GM12875 (cell line): ENCODE data around the gene NDUFA3.

Experiments
- H3K4me3 ChIP-seq: one replicate; pipeline ENCODE4 v1.5.1; 2011; ENCODE audit warnings: low read depth, low read length, control low read depth
- TF ChIP-seq, protein P1 (sequence below): IDR thresholded peaks from 2 replicates; pipeline ENCODE4 v1.5.1; 2011; ENCODE audit warnings: low read depth, mild to moderate bottlenecking, control low read depth, inconsistent platforms, low read length, moderate library complexity, borderline replicate concordance; ENCODE audit not compliant: insufficient read depth

Gene NDUFA3

DNA sequence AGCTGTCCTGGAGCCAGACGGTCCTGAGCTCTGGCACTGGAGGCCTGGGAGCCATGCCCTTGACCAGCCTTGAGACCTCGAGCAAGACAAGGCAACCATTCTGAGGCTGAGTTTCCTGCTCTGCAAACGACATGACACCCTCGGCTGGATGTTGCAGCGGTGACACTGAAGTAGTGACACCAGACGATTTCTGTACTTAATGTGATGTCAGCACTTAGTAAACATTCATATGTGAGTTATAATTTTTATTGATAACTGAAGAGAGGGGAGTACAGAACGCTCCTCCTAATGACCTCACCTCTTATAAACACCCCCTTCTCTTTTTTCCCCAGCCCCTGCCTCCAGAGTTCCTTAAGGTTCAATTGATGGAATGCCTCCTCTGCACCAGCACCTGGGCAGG is 5.8 kb downstream of the NDUFA3 start:
- H3K4me3 ChIP-seq = no peak overlapping the region
- TF ChIP-seq, protein P1, sequence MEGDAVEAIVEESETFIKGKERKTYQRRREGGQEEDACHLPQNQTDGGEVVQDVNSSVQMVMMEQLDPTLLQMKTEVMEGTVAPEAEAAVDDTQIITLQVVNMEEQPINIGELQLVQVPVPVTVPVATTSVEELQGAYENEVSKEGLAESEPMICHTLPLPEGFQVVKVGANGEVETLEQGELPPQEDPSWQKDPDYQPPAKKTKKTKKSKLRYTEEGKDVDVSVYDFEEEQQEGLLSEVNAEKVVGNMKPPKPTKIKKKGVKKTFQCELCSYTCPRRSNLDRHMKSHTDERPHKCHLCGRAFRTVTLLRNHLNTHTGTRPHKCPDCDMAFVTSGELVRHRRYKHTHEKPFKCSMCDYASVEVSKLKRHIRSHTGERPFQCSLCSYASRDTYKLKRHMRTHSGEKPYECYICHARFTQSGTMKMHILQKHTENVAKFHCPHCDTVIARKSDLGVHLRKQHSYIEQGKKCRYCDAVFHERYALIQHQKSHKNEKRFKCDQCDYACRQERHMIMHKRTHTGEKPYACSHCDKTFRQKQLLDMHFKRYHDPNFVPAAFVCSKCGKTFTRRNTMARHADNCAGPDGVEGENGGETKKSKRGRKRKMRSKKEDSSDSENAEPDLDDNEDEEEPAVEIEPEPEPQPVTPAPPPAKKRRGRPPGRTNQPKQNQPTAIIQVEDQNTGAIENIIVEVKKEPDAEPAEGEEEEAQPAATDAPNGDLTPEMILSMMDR = no peak

DNA sequence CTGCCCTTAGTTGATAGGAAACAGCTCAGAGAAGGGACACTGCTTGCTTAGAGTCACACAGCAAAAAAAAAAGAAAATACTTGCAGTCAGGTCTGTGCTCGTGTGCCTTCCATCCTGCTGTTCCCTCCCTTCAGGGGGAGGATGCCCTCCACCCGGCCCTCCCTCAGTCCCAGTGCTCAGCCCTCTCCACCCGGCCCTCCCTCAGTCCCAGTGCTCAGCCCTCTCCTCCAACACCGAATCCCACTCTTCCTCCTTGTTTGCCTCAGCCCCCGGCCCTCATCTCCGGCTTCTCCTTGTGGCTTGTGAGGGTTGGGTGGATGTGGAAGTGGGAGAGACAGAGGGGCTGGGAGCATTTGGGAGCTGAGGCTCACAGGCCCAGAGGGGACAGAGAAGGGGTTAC is 7.0 kb downstream of the NDUFA3 start:
- TF ChIP-seq, protein P1 = no peak
- H3K4me3 ChIP-seq = no peak overlapping the region

DNA sequence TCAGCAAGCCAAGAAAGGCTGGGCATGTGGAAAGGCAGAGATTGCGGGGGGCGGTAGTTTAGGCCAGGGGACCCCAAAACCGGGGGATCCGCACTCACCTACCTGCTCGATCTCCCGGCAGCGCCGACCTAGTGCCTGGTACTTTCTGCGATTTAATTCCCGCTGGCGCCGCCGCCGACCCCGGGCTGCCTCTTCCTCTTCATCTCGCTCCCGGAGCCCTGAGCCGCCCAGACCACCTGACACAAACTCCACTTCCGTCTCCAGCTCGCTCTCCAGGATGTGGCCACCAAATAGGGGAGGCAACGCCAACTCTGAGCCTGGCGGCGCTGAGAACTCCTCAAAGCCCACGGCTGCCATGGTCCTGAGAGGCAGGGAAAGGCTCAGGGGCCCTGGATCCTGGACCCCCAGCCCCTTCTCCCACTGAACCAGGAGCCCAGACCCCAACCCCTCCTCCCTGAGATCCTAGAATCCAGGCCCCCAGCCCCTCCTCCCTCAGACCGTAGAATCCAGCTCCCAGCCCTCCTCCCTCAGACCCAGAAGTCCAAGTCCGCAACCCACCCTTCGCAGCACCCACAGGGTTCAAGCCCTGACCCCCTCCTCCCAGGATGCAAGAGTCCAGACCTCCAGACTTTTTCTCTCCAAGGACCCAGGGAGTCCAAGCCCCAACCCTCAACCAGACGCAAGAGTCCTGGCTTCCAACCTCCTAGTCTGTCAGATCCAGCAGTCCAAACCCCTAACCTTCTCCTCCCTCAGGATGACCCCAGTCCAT is 11.9 kb downstream of the NDUFA3 start:
- peak overlapping the region; percentile 72 for H3K4me3 ChIP-seq

DNA sequence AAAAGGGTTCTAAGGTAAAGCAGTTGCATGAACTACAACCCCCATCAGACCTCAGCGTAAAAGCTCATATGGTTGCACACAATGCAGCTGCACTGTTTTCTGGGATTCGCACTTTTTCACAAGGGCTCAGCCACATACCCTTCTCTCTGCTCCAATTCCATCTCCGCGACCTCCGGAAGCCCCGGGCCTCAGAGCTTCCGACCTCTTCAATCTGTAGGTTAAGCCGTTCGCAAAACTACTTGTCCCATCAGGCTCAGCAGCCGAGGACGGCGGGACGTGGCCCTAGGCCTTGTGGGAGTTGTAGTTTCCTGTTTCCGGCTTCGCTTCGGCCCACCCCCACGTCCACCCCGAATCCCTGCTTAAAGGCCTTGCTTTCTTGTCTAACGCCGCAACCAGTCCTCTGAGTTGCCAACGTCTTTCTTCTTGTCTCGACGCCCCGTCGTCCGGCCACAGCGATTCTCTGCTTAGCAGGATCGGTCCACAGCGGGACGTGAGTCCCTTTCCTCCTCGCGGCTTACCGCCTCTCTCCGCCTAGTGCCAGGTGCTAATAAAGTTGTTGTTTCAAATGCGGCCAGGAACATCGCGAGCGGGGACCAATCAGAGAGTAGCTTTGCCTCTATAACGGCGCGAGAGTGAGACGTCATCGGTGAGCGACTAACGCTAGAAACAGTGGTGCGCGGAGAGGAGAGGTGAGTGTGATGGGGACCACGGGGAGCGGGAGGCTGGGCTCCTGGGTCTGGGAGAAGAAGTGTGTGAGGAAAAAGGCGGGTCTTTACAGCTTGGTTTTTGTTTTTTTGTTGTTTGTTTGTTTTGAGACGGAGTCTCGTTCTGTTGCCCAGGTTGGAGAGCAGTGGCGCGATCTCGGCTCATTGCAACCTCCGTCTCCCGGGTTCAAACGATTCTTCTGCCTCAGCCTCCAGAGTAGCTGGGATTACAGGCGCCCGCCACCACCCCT is 12.7 kb downstream of the NDUFA3 start, which contains the start of the genes PRPF31 and TFPT:
TSS of gene PRPF31 (plus strand) at position 646 of the 955 bp plus-strand sequence. CDS start 2,525 bp downstream, outside the sequence.
TSS of gene TFPT (minus strand) at position 549 of the 955 bp plus-strand sequence. CDS start at position 161, 388 bp downstream.
- TF ChIP-seq, protein P1 = no peak
- peak within 1 kb of the TSS; percentile 72 for H3K4me3 ChIP-seq

More for the DNA sequence above, 11.9 kb downstream of the NDUFA3 start:
- TF ChIP-seq, protein P1 = no peak

DNA sequence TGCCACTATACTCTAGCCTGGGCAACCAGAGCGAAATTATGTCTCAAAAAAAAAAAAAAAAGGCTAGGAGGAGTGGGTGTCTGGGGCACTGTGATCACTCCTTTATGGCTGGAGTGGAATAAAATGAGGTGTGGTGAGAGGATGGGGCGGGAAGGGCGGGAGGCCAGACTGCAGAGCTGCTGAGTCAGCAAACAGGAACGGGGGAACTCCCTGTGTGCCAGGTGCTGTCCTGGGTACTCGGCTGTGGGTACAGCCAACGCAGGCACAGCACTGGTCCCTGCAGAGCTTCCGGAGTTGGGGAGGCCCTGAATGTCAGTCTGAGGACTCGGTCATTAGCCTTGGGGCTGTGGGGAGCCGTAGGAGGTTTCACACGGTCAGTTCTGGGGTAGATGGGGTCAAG is 18.6 kb downstream of the NDUFA3 start:
- TF ChIP-seq, protein P1 = no peak
- H3K4me3 ChIP-seq = no peak overlapping the region

DNA sequence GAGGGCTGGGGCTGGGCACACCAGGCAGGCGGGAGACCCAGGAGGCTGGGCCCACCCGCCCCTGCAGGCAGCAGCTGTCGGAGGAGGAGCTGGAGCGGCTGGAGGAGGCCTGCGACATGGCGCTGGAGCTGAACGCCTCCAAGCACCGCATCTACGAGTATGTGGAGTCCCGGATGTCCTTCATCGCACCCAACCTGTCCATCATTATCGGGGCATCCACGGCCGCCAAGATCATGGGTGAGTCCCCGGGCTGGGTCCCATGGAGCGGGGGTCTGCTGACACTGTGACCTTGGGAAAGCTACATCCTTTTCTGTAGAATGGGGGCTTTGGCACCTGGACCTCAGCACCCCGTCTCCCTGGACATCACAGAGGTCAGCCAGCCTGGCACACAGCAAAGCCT is 21.0 kb downstream of the NDUFA3 start:
- TF ChIP-seq, protein P1 = no peak
- no peak overlapping the region for H3K4me3 ChIP-seq
